Measurements from ENCODE around the gene RBBP8.

GRCh38 chr18:22998344-22998743 lies 65.2 kb downstream of the RBBP8 start:
- TF ChIP-seq, protein P1, sequence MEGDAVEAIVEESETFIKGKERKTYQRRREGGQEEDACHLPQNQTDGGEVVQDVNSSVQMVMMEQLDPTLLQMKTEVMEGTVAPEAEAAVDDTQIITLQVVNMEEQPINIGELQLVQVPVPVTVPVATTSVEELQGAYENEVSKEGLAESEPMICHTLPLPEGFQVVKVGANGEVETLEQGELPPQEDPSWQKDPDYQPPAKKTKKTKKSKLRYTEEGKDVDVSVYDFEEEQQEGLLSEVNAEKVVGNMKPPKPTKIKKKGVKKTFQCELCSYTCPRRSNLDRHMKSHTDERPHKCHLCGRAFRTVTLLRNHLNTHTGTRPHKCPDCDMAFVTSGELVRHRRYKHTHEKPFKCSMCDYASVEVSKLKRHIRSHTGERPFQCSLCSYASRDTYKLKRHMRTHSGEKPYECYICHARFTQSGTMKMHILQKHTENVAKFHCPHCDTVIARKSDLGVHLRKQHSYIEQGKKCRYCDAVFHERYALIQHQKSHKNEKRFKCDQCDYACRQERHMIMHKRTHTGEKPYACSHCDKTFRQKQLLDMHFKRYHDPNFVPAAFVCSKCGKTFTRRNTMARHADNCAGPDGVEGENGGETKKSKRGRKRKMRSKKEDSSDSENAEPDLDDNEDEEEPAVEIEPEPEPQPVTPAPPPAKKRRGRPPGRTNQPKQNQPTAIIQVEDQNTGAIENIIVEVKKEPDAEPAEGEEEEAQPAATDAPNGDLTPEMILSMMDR (IDR thresholded peaks at IDR 0.05), result no peak
- TF ChIP-seq POLR2A (IDR thresholded peaks at IDR 0.05; ENCODE audit: low read depth), result no peak

Measured in esophagus muscularis mucosa (tissue), 3 donors.